Urothelium cell line (cell line): ENCODE results near the gene ALPK1.
"Not testable (repeated sequence)": the region's sequence is repeated elsewhere in the genome, so short reads cannot be mapped to it uniquely, and the experiment has no call there.

Source experiments
- DNase-seq: peaks from one replicate; pipeline ENCODE4 v3.0.0; 2011; ENCODE audit warnings: low spot score, mixed read lengths
- FAIRE-seq: peaks from 2 replicates; lab custom pipeline; 2011; peaks lifted over from hg19 to GRCh38; lab: Jason Lieb, UNC

ALPK1 gene

GRCh38 chr4:112442226-112442625 lies 145.1 kb downstream of the ALPK1 start:
- FAIRE-seq, result not testable (repeated sequence)

GRCh38 chr4:112448306-112449132 lies 151.3 kb downstream of the ALPK1 start:
- DNase-seq (no peak), FAIRE-seq (no peak)

More at GRCh38 chr4:112442226-112442625, 145.1 kb downstream of the ALPK1 start:
- not testable (repeated sequence) for DNase-seq

DNA sequence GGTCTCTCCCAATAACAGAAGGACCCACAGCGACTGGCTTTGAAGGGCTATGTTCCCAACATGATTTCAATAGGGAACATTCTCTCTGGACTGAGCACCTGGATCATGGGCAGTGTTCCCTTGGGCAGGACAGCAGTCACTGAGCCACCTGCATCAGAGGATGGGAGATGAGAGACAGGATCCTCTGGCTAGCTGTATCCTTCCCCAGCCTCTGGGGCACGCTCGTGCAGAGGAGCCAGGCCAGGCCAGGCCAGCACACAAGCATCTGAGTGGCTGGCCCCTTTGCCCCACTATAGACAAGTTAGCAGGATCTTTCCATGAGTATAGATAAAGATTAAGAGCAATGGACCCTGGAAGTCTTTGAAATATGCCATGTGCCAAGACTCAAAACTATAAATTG lies 152.5 kb downstream of the ALPK1 start:
- no peak for DNase-seq
- FAIRE-seq, result no peak

GRCh38 chr4:112451104-112451503 lies 153.9 kb downstream of the ALPK1 start:
- FAIRE-seq (no peak), DNase-seq (no peak)

DNA sequence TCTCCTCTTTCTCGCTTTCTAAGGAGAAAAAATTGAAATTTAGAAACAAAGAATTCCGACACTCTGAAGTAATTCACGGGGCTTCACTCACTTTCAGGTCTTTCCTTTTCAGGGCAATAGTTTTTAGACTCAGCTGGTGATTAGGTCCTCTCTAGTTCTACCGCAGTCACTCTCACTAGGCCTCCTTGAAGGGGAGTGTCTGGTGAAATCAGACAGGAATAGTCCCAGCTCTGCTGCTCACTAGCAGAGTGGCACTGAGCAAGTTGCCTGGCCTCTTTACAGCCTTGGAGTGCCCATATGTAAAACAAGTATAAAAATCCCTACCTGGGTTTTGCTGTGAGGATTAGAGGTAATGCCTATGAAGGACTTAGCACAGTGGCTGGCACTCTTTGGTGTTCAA lies 154.7 kb downstream of the ALPK1 start:
- FAIRE-seq, result no peak

GRCh38 chr4:112453321-112453720 lies 156.2 kb downstream of the ALPK1 start:
- FAIRE-seq, result no peak
- no peak for DNase-seq

More for the DNA sequence above, 154.7 kb downstream of the ALPK1 start:
- no peak for DNase-seq

DNA sequence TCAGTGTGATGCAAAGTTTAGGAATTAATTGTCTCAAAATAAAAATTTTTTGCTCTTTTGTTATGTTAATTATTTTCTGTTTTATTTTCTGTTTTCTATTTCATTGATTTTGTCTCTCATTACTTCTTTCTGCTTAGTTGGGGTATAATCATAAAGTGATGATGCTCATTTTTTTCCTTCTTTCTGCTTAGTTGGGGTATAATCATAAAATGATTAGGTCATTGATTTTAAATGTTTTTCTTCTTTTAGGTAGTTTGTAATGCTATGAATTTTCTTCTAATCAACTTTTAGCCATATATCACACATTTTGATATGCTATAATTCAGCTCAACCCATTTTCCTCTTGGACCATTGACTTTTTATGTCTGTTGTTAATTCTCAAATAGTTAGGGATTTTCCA lies 175.1 kb downstream of the ALPK1 start:
- FAIRE-seq (no peak), DNase-seq (no peak)

DNA sequence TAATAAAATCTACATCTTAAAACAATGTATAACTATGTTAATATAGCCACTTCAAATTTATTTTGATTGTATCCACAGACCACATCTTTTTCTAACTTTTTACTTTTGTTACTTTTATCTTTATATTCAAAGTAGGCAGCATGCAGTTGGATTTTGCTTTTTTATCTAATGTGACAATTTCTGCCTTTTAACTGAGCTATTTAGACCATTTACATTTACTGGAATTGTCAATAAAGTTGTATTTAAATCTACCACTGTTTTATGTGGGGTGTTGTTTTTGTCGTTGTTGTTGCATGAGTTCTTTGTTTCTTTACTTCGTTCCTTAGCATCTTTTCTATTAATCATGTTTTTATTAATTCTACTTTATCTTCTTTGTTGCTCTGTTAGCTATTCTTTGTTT lies 176.8 kb downstream of the ALPK1 start:
- DNase-seq (no peak), FAIRE-seq (no peak)

GRCh38 chr4:112485930-112486329 lies 188.8 kb downstream of the ALPK1 start:
- no peak for DNase-seq
- no peak for FAIRE-seq

- FAIRE-seq, DNase-seq: not testable (repeated sequence)
Measured at GRCh38 chr4:112490808-112491207, 193.6 kb downstream of the ALPK1 start.
